ENCODE results near the gene MBOAT2.

MBOAT2 gene

DNA sequence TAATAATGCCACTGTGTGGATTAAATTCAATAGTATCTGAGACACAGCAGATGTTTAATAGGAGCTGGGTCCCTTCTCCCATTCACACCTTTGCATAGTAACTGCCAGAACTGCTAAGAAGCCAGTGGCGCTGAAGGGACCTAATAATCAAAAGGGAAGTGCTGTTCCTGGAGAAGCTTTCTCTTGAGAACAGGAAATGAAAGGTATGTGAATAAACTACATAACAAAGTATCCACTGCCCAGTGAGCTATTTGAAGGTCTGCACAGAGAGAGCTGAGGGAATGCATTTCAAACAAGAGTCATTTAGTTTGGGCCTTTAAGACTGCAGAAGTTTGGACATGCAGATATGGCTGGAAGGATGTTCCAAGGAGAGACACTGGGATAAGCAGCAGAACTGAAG, 110.0 kb downstream of the MBOAT2 start:
- no peak for DNase-seq

DNA sequence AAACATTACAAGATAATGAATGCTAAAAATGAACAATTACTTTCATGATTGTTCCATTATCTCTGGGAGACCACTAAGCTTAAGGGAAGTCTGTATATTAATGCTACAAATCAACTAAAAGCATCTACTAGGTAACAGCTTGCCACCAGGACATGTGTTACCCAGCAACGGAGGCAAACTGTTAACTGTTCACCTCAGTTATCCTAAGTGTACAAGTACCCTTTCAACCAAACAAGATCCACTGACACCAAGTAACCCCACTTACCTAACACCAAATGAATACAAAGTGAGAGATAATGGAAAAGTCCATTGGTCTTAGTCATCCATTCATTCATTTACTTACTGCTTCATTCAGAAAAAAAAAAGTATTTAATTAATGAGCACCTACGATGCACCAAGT, 111.4 kb downstream of the MBOAT2 start:
- DNase-seq = no peak

DNA sequence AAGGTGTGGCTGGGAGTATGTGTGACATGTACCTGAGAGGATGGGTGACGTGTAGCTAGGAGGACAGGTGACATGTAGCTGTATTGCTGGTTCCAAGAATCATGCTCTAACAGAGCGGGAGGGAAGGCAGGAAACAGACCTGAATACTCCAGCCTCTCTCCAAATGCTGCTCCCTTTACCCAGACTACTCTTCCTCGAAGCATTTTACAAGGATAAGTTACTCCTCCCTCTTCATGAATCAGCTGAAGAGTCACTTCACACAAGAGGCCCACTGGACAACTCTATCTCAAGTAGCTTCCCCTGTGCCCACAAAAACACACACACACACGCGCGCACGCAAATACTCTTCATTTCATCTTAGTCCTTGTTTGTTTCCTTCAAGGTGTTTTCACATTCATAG, 113.5 kb downstream of the MBOAT2 start:
- DNase-seq = no peak

DNA sequence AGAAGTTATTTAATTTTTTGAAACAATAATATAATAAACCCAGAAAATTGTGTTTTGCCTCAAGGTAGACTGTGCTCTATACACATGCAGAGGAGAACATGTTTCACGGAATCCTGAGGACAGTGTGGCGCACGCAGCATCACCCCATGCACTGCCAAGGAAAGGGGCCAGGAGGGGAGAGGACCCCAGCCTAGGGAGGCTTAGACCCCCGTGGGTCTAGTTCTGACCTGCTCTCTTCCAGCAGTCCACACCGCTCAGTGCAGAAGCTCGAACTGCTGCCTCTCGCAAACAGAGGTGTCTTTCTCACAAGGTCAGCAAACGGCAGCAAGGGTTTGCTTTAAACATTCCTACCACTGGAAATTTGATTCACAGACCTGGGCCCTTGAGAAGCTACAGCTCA, 114.5 kb downstream of the MBOAT2 start:
- DNase-seq = no peak

DNA sequence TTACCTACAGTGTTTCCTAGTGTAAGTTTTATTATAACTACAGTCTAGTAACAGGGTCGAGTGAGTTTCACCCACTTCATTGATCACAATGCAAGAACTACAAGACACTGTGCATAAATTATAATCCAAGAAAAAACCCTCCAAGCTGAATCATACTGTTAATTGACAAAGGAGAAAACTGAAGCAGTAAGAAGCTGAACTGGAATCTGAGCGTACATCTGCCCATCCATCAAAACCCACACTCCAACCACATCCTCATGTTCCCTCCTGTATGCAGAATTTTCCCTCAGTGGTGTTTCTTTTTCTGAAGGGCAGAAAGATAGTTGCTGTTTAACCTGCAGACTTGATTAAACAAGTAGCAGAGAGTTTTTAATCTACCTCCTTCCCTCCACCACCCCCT, 116.6 kb downstream of the MBOAT2 start:
- no peak for DNase-seq

DNA sequence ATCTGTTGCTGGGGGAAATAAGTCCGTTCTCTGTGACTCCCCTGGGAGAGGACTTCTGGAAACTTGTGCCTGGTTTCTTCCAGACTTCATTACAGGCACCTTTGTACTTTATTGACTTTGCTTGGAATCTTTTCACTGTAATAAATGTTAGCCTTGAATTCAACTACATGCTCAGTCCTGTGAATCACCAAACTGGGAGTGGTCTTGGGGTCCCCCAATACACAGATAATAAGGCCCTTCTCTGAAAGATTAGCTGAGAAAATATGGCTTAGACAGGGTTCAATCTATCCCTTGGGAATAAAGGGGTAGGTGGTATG, 117.3 kb downstream of the MBOAT2 start:
- DNase-seq = no peak

DNA sequence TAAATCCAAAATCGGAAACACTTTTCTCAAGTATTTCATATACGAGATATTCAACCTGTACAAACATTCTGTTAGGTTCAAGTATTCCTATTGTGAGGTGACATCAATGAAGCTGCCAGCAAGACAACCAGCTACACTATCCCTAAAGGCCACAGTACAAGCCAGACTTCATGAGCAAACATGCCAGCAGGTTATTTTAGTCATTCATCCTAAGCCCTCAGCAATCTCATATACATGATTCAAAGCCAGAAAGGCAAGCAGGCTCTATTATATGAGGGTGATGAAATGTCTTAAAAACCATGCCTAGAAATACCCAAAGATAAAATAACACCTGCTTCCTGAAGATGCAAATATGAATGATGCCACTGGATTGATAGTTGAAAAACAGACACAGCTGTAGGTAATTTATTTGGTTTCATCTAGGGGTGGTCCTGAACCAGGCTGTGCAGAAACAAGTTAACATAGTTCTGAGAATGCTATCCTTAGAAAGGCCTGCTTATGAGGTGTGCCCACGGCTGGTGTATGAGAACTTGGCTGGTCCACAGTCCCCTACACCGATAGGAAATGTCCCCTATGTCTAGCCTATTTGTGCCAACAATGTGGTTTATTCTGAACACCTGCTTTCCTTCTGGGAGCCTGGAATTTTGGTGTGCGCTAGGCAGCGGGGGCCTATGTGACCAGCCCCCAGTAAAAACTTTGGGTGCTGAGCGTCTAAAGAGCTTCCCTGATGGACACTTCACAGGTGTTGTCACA, 117.9 kb downstream of the MBOAT2 start:
- DNase-seq = no peak

DNA sequence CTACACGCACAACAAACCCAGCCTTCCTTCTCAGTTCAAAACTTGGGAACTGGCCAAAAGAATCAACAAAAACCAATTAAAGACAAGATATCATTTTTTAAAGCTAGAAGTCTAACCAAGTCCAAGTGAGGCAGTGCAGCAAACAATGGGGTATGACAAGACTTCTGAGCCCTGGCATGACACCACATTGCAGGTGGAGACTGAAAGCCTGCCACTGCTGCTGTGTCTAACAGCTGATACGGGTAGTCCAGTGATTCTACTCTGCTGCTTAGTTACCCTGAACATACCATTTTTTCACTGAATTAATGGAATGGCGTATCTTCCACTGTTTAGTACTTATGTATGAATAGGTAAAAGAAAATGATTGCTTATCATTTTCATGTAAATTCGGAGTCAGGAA, 118.7 kb downstream of the MBOAT2 start:
- no peak for DNase-seq

DNA sequence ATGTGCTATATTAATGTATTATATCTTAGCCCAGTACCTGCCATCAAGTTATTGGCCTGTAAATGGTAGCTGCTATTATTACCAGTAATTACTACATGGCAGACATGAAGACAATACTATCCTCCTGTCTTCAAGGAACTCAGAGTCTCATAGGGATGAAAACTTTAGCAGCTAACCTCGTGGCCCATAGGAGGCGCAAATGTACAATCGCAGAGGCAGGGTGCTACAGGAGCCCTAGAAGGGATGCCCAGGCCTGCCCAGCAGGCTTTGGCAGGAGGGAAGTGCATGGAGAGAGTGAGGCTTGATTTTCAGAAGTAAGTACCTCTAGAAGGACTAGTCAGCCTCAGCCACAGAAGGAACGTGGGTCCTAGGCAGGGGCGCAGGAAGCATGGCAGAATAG, 121.4 kb downstream of the MBOAT2 start:
- DNase-seq = no peak

DNA sequence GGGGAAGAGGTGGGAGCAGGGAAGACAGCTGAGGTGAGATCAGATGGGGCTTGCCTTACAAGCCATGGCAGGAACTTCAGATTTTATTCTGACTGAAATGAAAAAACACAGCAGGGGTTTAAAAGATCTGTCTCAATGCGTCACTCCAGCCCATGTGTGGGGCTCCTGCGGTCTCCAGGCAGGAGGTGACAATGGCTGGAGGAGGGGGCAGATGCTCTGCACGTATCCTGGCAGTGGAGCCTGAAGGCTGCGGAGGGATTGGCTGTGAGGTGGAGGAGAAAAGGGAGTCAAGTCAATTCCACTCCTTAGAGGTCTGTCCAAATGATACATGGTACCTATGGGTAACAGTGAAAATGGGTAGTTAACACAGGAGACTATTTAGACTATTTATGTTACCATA, 125.6 kb downstream of the MBOAT2 start:
- no peak for DNase-seq

DNA sequence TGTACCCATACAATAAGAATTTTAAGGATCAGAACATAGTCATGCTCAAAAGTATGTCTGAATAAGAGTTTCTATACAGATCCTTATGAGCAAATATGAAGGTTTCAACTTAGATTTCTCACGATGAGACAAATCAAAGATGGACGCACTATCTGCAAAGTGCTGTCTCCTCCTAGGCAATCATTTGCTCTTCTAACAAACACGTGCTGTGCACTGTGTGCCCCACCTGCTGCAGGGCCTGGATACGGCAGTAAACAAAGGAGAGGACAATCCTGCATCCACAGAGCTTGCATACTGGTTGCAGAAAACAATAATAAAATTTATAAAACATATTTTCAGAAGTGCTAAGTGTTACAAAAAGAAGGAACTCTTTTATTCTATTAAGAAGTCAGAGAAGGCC, 126.2 kb downstream of the MBOAT2 start:
- no peak for DNase-seq

DNA sequence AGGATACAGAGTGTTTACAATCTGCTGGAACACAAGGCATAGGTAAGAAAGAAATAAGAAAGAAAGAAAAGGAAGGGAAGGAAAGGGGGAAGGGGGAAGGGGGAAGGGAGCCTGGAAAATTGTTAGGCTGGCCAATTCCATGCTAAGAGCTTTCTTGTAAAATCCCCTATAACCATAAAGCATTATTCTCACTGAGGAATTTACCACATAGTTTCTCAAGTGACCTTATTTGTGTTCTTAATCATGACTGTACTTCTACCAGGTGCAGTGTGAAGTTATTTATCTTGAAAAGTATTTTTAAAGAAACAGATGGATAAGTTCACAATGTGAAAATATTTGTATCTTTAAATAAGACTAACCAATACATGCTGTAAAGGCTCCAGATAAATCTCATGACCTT, 126.9 kb downstream of the MBOAT2 start:
- DNase-seq = no peak

DNA sequence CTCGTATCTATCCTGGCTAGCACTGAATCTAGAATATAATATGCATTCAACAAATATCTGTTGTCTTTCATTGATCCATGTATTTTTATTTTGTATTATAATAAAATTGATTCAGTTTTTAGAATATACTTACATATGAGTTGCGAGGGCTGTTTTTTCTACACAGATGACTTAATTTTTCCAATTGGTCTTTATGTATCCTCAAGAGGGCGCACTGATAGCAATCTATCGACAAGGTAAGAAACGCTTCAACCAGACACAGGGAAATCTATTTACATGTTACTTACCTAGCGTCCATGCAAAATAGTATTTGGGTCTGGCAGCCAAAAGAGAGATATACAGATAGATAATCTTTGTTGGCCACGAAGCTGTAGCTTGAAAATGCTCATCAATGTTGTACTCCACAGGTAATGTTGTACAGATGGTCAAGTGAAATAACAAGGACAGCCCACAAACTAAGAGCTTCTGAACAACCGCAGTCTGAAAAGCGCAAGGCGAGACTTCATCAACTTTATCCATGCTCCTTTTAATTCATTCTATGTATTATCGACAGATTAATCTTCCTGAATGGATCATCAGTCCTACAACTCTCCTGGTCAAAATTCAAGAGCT, 130.6 kb downstream of the MBOAT2 start:
- no peak for DNase-seq

DNA sequence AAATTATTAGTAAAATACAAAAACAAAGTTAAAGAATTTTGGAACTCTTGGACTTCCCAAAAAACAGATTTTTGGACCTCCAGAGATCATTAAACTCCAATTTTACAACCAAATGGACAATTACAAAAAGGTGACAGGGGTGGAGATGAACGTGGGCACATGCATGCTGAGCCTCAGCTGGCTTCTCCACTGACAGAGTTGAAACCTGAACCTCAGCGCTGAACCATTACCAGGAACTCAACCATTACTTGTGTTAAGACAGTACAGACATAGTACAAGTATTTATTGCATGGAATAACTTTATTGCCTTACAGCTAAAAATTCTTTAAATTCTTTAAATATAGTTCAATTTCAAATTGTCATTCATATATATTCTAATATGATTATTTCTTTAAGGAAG, 133.0 kb downstream of the MBOAT2 start:
- no peak for DNase-seq

DNA sequence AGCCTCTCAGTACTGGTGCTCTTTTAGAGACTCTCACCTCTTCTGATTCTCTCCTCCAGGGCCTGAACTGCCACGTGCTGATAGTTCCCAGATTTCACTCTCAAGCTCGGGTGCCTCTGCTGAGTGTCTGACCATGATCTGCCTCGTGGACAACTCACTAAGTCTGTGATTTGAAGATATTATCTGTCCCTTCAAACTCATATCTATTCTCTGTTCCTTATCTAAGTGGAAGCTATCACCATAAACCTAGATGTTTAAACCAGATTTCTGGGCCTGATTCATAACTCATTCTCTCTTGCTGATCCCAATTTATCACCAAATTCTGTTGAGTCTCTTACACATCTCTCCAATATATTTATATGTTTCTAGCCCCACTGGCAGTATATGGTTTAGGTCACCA, 136.1 kb downstream of the MBOAT2 start:
- no peak for DNase-seq

DNA sequence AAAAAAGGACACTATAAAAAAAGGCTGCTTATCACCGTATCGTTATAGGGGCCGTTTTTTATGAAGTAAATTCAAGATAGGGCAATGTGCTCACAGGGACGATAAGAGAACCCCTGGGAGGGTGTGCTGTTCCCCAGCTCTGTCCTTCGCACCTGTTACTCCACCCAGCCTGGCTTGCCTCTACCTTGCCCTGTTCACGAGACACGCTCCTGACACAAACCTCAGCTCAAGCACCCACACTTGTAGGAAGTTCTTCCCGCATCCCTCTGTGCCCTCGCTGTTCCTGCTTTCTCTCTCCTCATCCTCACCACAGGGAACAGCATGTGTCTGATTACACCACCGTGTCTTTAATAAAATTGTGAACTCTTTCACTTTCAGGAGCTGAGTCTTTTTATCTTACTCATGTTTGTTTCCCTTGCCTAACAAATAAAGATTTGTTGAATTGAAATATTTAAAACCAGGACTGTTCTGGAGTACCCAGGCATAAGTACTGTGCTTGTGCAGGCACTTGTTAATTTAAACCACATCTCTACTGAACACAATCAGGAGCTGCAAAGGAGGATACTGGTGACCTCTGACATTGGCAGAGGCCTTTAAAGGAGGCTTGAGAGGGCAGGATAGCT, 140.0 kb downstream of the MBOAT2 start:
- no peak for DNase-seq

DNA sequence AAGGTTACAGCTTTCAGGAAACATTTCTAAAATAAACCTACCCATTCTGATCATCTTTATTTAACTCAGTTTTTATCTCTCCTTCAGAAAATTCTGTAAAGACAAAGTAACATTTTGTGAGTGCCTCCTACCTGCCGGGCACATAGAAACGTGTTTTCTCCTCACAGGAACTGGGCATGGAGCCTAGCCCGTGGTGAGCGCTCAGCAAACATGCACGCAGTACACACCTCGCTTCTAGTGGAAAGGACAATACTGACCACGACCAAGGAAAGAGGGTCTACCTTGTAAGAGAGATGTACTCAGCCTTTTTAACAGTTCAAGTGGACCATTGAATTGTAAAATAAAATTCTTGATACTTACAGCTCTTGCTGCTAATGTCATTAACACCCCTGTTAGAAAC, 141.3 kb downstream of the MBOAT2 start:
- no peak for DNase-seq

DNA sequence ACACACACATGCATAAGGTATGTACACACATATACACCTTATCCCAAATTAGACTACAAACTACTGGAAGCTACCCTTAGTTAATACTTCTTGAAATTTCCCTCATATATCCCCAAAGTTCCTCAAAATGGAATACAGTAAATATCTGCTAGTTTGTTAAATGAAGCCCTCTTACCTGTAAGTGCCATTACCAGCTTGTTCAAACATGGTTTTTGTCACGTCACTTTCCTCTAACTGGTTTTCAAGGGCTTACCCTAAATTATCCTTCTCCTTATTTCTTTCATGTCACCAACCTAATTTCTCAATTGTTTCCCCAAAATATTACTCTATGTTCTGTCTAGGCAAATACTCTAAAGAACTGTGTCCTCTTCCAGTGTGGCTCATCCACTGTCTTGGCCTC, 141.7 kb downstream of the MBOAT2 start:
- DNase-seq = no peak

DNA sequence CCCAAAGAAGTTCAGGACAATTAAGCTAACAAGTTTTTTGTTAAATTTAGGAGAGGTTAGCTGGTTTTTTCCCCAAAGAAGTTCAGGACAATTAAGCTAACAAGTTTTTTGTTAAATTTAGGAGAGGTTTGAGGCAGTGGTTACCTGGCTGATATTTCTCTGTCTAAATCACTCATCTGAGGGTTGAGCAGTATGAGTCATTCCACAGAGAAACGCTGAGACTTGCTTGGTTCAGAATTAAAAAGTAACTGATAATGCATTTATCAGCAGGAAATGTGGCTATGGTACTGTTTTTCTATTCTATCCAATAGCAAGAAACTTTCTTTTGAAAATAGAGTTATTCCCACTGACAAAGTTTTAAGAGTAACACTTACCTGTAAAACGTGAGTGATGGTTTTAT, 143.2 kb downstream of the MBOAT2 start:
- DNase-seq = no peak

DNA sequence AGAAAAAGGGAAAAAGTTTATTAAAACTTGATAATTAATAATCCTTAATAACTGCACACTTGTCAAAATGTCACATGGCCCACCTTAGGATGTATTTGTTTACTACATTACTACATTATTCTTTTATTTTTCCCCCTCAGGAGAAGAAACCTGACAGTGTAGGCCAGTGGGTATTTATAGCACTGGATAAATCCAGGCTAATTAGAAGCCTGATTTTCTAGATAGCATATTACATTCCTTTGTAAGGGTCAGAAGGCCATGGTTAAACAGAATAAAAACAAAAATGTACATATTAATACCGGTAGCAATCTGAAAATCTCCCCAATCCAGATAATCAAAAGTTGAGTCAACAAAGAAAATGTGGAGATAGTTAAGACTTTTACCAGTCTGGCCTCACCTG, 144.6 kb downstream of the MBOAT2 start:
- no peak for DNase-seq

DNA sequence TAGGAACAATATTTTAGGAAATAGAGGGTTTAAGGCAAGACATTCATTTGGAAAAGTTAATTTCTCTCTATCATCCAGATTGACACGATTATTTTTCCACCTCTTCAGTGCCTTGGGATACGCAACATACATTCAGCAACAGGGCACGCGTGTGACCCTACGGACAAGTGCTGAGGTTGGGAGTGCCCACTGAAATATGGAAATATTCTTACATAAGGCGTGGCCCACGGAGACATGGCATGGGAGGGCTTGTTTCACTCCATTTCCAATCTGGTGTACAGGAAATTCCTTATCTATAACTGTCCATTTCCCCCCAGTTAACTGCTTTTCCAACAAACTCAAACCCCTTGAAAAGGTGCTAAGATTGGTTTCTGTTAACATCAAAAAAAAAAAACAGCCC, 145.2 kb downstream of the MBOAT2 start:
- DNase-seq = no peak

DNA sequence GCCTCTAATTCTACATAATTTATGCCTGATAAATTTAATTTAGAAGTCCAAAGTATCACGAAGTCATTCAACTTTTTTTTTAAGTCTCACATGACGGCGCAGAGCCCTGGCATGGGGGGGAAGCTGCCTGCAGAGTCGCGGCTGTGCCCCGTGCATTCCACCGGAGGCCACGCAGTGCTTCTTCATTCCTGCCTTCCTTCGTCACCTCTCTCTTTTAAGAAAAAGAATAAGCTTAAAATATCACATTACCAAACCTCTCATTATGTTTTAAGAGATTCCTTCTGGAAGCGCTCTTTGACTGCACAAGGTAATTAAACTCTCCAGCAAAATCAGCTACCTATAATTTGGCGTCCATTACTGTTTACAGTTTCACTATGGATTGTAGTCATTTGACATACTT, 145.8 kb downstream of the MBOAT2 start:
- DNase-seq = no peak

DNA sequence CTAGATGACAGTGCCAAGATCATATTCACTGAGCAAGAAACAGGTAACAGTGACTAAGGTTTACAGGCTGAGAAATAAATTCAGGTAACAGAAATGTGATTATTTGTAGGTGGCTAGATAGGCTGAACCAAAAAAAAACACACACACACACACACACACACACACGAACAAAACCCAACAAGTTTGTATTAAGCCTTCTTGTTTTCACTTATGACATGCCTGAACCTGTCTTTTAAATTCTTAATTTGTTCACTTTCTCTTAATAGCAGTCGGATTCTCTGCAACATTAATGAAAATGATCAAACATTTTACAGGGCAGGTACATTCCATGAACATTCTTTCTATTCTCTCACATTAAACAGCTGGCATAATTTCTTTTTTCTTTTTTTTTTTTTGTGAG, 147.3 kb downstream of the MBOAT2 start:
- no peak for DNase-seq

DNA sequence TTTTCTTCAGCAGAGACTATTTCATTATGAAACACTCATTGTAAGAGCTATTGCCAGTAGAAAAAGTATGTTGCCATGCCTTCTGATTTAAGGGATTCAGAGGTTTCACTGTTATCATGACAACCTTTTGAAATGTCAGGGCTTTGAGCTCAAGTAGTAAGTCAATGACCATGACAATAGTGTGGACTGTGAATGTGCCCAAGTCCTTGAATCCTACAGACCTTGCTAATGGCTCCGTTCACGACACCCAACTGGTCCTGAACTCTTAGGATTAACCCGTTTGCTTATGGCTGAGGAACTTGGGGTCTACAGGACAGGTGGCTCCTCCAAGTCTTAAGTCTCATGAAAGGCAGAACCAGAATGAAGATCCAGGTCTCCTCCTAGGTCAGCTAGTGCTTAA, 148.5 kb downstream of the MBOAT2 start:
- no peak for DNase-seq

DNA sequence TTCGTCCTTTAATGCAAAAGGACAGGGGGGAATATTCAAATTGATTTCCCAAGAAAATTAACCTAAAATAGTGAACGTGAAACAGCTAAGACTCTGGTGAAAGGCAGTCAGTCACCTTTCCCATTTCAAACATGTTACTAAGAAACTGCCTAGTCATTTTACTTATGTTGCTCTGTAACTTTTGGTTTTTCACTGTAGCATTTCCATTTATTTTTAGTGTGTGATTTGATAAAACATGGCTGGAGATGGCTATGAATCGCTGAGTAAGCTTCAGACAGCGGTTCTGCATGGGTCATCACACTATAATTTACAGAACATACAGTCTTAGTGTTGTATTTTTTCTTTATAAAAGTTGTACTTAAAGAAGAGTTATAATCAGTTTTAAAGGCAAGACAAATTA, 150.1 kb downstream of the MBOAT2 start:
- no peak for DNase-seq
